Aorta (tissue), 5 donors: Measurements from ENCODE around the gene CFAP410. TPM values are rescaled to one million over a fixed set of nuclear protein-coding genes. Genes with fewer than 3 reads are reported as not detected.
A peak's percentile ranks its signal among the peaks of the same experiment; 100 is the strongest.
"Not testable (repeated sequence)": the region's sequence is repeated elsewhere in the genome, so short reads cannot be mapped to it uniquely, and the experiment has no call there.

Experiments
- ATAC-seq: fragments of 200-7000 bp; cut with Tn5 transposase; one replicate; pipeline ENCODE4 v1.9.1; 2022; ENCODE audit warnings: moderate library complexity; ENCODE audit not compliant: low FRiP score
- DNase-seq, 2 donors: peaks; one replicate each; pipeline ENCODE4 v3.0.0-alpha.2; 2020
- H3K27ac ChIP-seq, 2 donors: one replicate each; pipeline ENCODE4 v1.5.1; 2013; ENCODE audit warnings: low read length in 2 of 2, mild to moderate bottlenecking in 2 of 2, moderate library complexity in 2 of 2, control low read depth in 1 of 2, inconsistent platforms in 1 of 2, low read depth in 1 of 2
- H3K27me3 ChIP-seq, 2 donors: one replicate each; pipeline ENCODE4 v1.6.1; 2013; ENCODE audit warnings: control low read depth in 1 of 2, low read length in 1 of 2, mild to moderate bottlenecking in 1 of 2, moderate library complexity in 1 of 2; ENCODE audit not compliant: insufficient read depth in 2 of 2, control insufficient read depth in 1 of 2
- H3K36me3 ChIP-seq, 2 donors: one replicate each; pipeline ENCODE4 v1.6.1; 2013; ENCODE audit warnings: control low read depth in 1 of 2, low read length in 1 of 2, mild to moderate bottlenecking in 1 of 2; ENCODE audit not compliant: insufficient read depth in 2 of 2, control insufficient read depth in 1 of 2
- H3K4me1 ChIP-seq, 2 donors: one replicate each; pipeline ENCODE4 v1.6.1; 2013; ENCODE audit warnings: low read length in 2 of 2, control low read depth in 1 of 2, mild to moderate bottlenecking in 1 of 2, moderate library complexity in 1 of 2; ENCODE audit not compliant: insufficient read depth in 2 of 2, control insufficient read depth in 1 of 2
- H3K4me3 ChIP-seq, 2 donors: one replicate each; pipeline ENCODE4 v1.5.1; 2013; ENCODE audit warnings: low read length in 2 of 2, control low read depth in 1 of 2, mild to moderate bottlenecking in 1 of 2
- H3K9me3 ChIP-seq: one replicate; pipeline ENCODE4 v1.6.1; 2013; ENCODE audit warnings: mild to moderate bottlenecking, low read length; ENCODE audit not compliant: control insufficient read depth
- WGBS, 2 donors: extraction: QIAGEN DNeasy Blood & Tissue Kit; methylation state at CpG; one replicate each; pipeline ENCODE4 v1.1.7; 2013; 5-methylcytosine and 5-hydroxymethylcytosine counted together
- intact Hi-C, 2 donors: fragments of 100-400 bp; cut with DNase I; formaldehyde crosslinking; loops; one replicate each; pipeline versions ENCODE4 v1.14.2 to v1.15.0; 2022
- polyA plus RNA-seq, 2 donors: library from polyadenylated mRNA; stranded (reverse); fragments of 200-250 nt; gene quantifications; one replicate each; pipeline ENCODE4 v1.2.3, GENCODE V29; 2013
- total RNA-seq, 2 donors: library from RNA; stranded (reverse); fragmentation: NEBNext Ultra II Directional; extraction: Animal tissue kit (Norgen Biotek cat#: 25700); gene quantifications; one replicate each; pipeline ENCODE4 v1.2.1, GENCODE V29; 2021
- donor health status: healthy with polysubstance abuse.
- donor health status: Bipolar disorder and iron deficiency.
- donor health status: DM: no; HTN: no; CAD: no.
- donor health status: DM: no; HTN: no; CAD: no.
- donor health status: DM: yes; HTN: yes; CAD: no.

Gene CFAP410
- total and polyA plus RNA-seq, 4 donors, result 19.4 to 121 (median 23.5) TPM

DNA sequence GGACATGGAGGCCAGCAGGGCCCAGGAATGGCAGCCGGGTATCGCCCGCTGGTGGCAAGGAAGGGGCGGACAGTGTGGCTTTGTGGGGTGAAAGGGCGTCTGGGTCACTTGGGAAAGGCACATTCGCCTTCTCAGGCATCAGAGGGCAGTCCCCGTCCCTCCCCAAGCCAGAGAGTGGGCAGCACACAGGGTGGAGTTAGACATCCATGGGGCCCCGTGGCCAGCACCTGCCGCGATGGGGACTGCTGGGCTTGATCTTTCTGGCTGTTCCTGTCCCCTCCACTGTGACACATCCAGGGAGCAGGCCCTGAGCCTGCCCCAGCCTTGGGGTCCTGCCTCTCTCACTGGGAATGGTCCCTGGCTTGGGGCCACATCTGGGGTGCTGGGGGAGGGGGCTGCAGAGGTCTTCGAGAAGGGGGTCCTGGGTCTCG, 10.2 kb upstream of the CFAP410 start:
- Histone ChIP-seq H3K36me3 (no peaks in the 10 kb centered on the region), H3K9me3 (no peaks in the 10 kb centered on the region), H3K4me1 (no peaks in the 10 kb centered on the region), H3K4me3 (no peak overlapping the region), H3K27me3 (no peaks in the 10 kb centered on the region), H3K27ac (no peak overlapping the region)
- DNase-seq, result peak in 1 of 2 donors; percentile 63
- 74 to 77% methylated on average over 11 to 12 of the region's 12 CpGs for WGBS, 2 donors
- intact Hi-C loops, result no loop called here
- ATAC-seq, result no peak

DNA sequence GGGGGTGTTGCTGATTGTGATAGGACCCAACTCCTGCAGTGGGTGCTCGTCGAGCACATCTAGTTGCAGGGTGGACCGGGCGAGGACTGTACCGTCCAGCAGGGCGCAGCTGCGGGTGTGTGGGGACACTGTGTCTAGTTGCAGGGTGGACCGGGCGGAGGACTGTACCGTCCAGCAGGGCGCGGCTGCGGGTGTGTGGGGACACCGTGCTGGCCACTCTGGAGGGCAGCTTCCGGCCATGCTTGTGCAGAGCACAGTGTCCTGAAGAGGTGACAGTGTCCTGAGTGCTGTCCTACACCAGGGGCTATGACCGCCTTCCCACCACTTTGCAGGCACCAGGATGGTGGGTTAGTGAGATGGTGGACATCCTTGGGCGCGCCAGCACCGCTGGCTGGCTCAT, 9.7 kb upstream of the CFAP410 start:
- intact Hi-C loops, result no loop called here
- 93% methylated on average over 19 of the region's 19 CpGs for WGBS, 2 donors

GRCh38 chr21:44347911-44348451, 8.8 kb upstream of the CFAP410 start:
- no peaks in the 10 kb centered on the region for H3K27me3 ChIP-seq
- H3K36me3 ChIP-seq, result no peaks in the 10 kb centered on the region
- WGBS, 2 donors, result 55 to 58% methylated on average over 22 of the region's 22 CpGs
- H3K4me3 ChIP-seq, result no peak overlapping the region
- ATAC-seq, result no peak
- no peaks in the 10 kb centered on the region for H3K9me3 ChIP-seq
- no peak for DNase-seq
- intact Hi-C loops, result no loop called here
- H3K27ac ChIP-seq, result no peak overlapping the region
- H3K4me1 ChIP-seq, result no peaks in the 10 kb centered on the region

More for the DNA sequence above, 9.7 kb upstream of the CFAP410 start:
- no peak overlapping the region for H3K4me3 ChIP-seq
- ATAC-seq (no peak), DNase-seq (peak in 1 of 2 donors; percentile 75)
- H3K9me3 ChIP-seq, result no peaks in the 10 kb centered on the region
- H3K36me3 ChIP-seq, result no peaks in the 10 kb centered on the region
- no peaks in the 10 kb centered on the region for H3K4me1 ChIP-seq
- H3K27ac ChIP-seq, result no peak overlapping the region
- no peaks in the 10 kb centered on the region for H3K27me3 ChIP-seq

DNA sequence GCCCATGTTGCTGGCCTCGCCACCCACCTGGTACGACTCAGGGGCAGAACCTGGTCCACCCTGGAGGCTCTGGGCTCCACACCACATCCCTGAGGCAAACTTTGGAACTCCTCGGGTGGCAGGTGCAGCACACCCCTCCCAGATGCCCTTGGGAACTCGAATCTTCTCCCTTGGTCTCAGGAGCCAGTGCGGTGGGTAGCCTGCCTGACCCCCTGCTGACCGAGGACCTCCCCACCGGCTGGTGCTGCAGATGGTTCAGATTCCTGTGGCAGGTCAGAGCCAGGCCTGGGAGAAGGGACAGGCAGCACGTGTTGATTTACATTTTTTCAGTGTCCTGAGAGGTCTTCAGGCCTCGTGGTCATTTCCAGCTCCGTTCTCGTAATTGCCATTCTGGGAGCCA, 6.3 kb upstream of the CFAP410 start:
- Histone ChIP-seq H3K27me3 (no peaks in the 10 kb centered on the region), H3K27ac (no peak overlapping the region), H3K4me1 (no peaks in the 10 kb centered on the region), H3K4me3 (no peak overlapping the region), H3K9me3 (no peaks in the 10 kb centered on the region), H3K36me3 (no peaks in the 10 kb centered on the region)
- 58 to 64% methylated on average over 11 of the region's 11 CpGs for WGBS, 2 donors
- DNase-seq (no peak), ATAC-seq (no peak)
- intact Hi-C loops, result no loop called here

DNA sequence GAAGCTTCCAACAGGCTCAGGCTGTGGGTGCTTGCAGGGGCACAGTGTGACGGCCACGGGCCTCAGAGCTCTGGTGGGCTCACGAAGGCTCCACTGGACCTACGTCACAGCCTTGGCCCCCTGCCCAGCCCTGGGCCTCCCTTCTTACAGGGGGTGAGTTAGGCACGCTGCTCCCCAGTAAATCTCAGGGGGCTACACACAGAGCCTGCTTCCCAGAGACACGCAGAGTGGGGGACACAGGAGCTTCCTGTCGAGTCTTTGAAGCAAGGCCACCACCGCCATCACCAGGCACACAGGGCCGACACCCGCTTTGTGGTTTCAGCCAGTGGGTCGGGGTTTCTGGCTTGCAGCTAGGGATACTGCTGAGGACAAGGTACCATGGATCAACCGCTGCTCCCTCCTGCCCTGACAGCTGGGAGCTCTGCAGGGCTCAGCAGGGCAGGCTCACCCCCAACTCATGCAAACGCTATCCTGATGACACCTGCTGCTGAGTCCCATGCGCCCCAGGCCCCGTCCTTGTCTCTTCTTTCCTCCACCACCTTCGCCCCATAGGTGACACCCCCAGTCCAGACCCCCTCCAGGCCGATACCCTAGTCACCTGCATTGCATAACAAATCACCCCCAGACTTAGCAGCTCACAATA, 5.5 kb upstream of the CFAP410 start:
- 80 to 81% methylated on average over 17 of the region's 17 CpGs for WGBS, 2 donors

DNA sequence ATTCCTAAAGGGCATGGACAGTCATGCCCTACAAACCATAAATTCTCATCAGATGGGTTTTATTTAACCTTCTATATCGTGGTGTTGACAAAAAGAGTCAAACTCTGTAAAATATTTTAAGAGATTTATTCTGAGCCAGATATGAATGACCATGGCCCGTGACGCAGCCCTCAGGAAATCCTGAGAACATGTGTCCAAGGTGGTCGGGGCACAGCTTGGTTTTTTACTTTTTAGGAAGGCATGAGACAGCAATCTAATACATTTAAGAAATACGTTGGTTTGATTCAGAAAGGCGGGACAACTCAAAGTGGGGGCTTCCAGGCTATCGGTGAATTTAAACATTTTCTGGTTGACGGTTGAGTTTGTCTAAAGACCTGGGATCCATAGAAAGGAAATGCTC, 3.8 kb upstream of the CFAP410 start:
- not testable (repeated sequence) for H3K36me3 ChIP-seq, H3K4me3 ChIP-seq, H3K9me3 ChIP-seq, H3K27ac ChIP-seq, H3K4me1 ChIP-seq, H3K27me3 ChIP-seq, ATAC-seq, DNase-seq
- intact Hi-C loops, result loop anchor here in 1 of 2 donors (5.0 kb wide), 1 partner anchor 114 kb away; the partner anchor contains the start of gene LRRC3
- WGBS, 2 donors, result 87% methylated on average over 8 of the region's 8 CpGs

More for the DNA sequence above, 5.5 kb upstream of the CFAP410 start:
- ATAC-seq (peak; percentile 8), DNase-seq (no peak)
- H3K27me3 ChIP-seq, result no peaks in the 10 kb centered on the region
- H3K27ac ChIP-seq, result no peak overlapping the region
- no peaks in the 10 kb centered on the region for H3K36me3 ChIP-seq
- no peak overlapping the region for H3K4me3 ChIP-seq
- no peaks in the 10 kb centered on the region for H3K9me3 ChIP-seq
- intact Hi-C loops, result loop anchor here in 1 of 2 donors (5.0 kb wide), 1 partner anchor 113 kb away; the partner anchor contains the start of gene LRRC3
- peaks cover 0 to 4% of the 10 kb centered on the region in 2 donors for H3K4me1 ChIP-seq

DNA sequence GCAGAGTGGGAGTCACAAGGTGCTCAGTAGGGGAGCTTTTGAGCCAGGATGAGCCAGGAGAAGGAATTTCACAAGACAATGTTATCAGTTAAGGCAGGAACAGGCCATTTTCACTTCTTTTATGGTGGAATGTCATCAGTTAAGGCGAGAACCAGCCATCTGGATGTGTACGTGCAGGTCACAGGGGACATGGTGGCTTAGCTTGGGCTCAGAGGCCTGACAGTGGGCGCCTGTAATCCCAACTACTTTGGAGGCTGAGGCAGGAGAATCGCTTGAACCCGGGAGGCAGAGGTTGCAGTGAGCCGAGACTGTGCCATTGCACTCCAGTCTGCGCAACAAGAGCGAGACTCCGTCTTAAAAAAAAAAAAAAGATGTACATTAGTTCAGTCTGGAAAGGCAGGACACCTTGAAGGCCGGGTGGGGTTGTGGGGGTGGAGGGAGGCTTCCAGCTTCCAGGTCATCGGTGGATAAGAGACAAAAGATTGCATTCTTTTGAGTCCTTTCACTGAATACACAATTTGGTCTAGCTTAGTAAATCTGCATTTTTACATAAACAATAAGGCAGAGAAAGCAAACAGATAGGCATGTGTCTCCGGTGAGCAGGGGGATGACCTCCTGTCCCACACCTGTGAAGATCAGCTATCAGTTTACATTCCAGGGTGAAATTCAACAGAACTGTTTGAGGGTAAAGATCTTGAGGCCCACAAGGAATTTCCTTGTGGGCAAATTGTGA, 2.7 kb upstream of the CFAP410 start:
- not testable (repeated sequence) for H3K27me3 ChIP-seq, H3K4me1 ChIP-seq, H3K27ac ChIP-seq, H3K9me3 ChIP-seq, ATAC-seq, DNase-seq, H3K4me3 ChIP-seq, H3K36me3 ChIP-seq
- 85% methylated on average over 12 of the region's 12 CpGs for WGBS, 2 donors
- intact Hi-C loops, result loop anchor here in 1 of 2 donors (5.0 kb wide), 1 partner anchor 115 kb away; the partner anchor contains the start of gene LRRC3

DNA sequence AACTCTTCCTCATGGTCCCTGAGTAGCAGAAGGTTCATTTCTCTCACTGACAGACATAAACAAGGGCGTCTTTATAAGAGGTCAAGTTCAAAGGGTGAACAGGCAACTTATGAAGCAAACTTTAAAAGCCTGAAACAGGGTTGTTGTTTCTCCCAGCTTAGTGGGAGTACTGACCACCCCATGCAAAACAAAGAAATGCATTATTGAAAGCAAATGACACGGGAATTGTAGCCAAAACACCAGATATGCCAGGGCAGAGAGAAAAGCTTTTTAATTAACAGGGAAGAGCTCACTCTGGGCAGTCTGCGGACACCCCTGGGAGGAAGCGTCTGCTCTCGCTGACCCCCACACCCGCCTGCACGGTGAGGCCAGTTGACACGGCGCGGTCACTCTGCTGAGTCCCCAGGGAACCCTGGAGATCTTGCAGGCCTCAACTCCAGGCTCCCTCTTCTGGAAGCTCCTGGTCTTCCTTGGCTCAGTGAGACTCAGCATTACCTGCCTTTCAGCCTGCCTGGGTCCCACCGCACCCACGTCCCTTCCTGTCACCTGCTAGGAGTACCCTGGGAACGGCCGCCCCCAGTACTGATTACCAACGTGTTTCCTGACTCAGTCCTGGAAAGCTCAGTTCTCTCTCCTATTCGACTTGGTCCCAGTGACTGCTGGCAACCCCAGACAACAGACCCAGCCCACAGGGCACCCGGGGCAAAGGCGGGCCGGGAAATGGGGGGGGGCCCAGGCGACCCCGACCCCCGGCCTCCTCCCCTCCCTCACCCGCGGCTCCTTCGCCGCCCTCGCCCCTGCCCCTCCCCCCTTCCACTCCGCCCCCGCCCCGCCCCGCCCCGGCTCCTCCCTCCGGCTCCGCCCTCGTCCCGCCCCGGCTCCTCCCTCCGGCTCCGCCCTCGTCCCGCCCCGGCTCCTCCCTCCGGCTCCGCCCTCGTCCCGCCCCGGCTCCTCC, 972 bp downstream of the CFAP410 start:
- DNase-seq (peak; percentile 82 to 85), ATAC-seq (peak; percentile 53)
- Histone ChIP-seq H3K4me1 (peaks cover 0 to 4% of the 10 kb centered on the region in 2 donors), H3K27ac (peak overlapping the region in 1 of 2 donors; percentile 53), H3K27me3 (no peaks in the 10 kb centered on the region), H3K9me3 (no peaks in the 10 kb centered on the region), H3K4me3 (peak overlapping the region in 1 of 2 donors; percentile 28), H3K36me3 (no peaks in the 10 kb centered on the region)
- 5 to 7% methylated on average over 27 to 47 of the region's 47 CpGs for WGBS, 2 donors
- intact Hi-C loops, result loop anchor here (2.0 to 10.0 kb wide), 3 partner anchors 36 to 477 kb away; partner anchors contain the start of genes PFKL (in 2 of the 2) and SUMO3 (in 1 of the 2)
